ENCODE results near the gene RASL10A. TPM values are rescaled to one million over a fixed set of nuclear protein-coding genes. Genes with fewer than 3 reads are reported as not detected.

RASL10A gene
- total and polyA plus RNA-seq, 2 donors from 2014 or later, result 0.73 to 1.2 TPM

- DNase-seq (no peak), FAIRE-seq (no peak)
- TF ChIP-seq CTCF (IDR thresholded peaks at IDR 0.05; ENCODE audit: borderline replicate concordance, extremely low read depth, insufficient read depth), result no peak
- Histone ChIP-seq H3K9me3 (ENCODE audit: control insufficient read depth in 2 of 3, insufficient read depth in 1 of 3, low read length in 3 of 3) (no peaks in the 10 kb centered on the region), H3K4me1 (ENCODE audit: control insufficient read depth in 2 of 3, insufficient read depth in 2 of 3, low read depth in 1 of 3, low read length in 3 of 3) (no peaks in the 10 kb centered on the region), H3K9ac (ENCODE audit: low read length in 3 of 3) (no peak overlapping the region), H3K36me3 (ENCODE audit: control insufficient read depth in 2 of 3, insufficient read depth in 3 of 3, low read length in 3 of 3) (peaks cover 0 to 62% (median 40%) of the 10 kb centered on the region in 3 donors), H3K27me3 (ENCODE audit: control insufficient read depth, insufficient read depth, low read length) (no peaks in the 10 kb centered on the region), H3K27ac (ENCODE audit: low read depth in 2 of 2, low read length in 2 of 2) (no peak overlapping the region), H3K4me3 (ENCODE audit: low read length in 3 of 3) (no peak overlapping the region)
- intact Hi-C loops (cut with DNase I), result no loop called here
Measured at GRCh38 chr22:29338398-29338797, 22.9 kb upstream of the RASL10A start.

DNA sequence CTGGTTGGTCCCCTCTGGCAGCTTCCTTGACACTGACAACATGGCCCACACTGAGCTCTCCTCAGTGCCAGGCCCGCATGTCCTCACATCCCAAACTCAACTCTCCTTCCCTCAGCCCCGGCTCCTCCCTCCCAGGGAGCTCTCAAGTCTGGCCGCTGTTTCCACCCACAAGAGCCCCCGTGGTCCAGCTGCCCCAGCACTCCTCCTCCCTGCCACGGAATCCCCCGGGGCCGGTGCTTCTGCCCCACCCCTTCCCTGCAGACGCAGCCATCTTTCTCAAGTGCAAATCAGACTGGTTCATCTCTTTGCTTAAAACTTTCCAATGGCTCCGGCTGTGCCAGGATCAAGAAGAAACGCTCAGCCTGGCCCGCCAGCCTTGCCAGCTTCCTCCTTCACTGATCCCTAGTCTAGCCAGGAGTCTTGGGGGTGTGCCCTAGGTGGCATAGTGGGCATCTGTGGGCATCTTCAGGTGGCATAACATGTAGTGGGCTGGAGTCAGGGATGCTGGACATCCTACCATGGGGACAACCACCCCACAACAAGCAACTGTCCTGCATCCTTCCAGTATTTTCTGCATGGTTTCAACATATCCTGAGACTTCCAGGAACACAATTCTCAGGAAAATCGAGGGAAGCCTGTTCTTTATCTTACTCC is 22.3 kb upstream of the RASL10A start:
- no peak for FAIRE-seq
- intact Hi-C loops (cut with DNase I), result no loop called here

GRCh38 chr22:29336751-29337490 is 21.4 kb upstream of the RASL10A start:
- H3K9me3 ChIP-seq (ENCODE audit: control insufficient read depth in 2 of 3, insufficient read depth in 1 of 3, low read length in 3 of 3), result no peaks in the 10 kb centered on the region
- H3K9ac ChIP-seq (ENCODE audit: low read length in 3 of 3), result no peak overlapping the region
- no peak overlapping the region for H3K4me3 ChIP-seq (ENCODE audit: low read length in 3 of 3)
- no peak overlapping the region for H3K27ac ChIP-seq (ENCODE audit: low read depth in 2 of 2, low read length in 2 of 2)
- H3K4me1 ChIP-seq (ENCODE audit: control insufficient read depth in 2 of 3, insufficient read depth in 2 of 3, low read depth in 1 of 3, low read length in 3 of 3), result no peaks in the 10 kb centered on the region
- H3K36me3 ChIP-seq (ENCODE audit: control insufficient read depth in 2 of 3, insufficient read depth in 3 of 3, low read length in 3 of 3), result peaks cover 0 to 51% (median 31%) of the 10 kb centered on the region in 3 donors
- intact Hi-C loops (cut with DNase I), result no loop called here
- DNase-seq (no peak), FAIRE-seq (no peak)
- H3K27me3 ChIP-seq (ENCODE audit: control insufficient read depth, insufficient read depth, low read length), result no peaks in the 10 kb centered on the region
- TF ChIP-seq CTCF (IDR thresholded peaks at IDR 0.05; ENCODE audit: borderline replicate concordance, extremely low read depth, insufficient read depth), result no peak

More for the DNA sequence above, 22.3 kb upstream of the RASL10A start:
- Histone ChIP-seq H3K36me3 (ENCODE audit: control insufficient read depth in 2 of 3, insufficient read depth in 3 of 3, low read length in 3 of 3) (peaks cover 0 to 58% (median 34%) of the 10 kb centered on the region in 3 donors), H3K27me3 (ENCODE audit: control insufficient read depth, insufficient read depth, low read length) (no peaks in the 10 kb centered on the region), H3K27ac (ENCODE audit: low read depth in 2 of 2, low read length in 2 of 2) (no peak overlapping the region), H3K4me1 (ENCODE audit: control insufficient read depth in 2 of 3, insufficient read depth in 2 of 3, low read depth in 1 of 3, low read length in 3 of 3) (no peaks in the 10 kb centered on the region), H3K4me3 (ENCODE audit: low read length in 3 of 3) (no peak overlapping the region), H3K9ac (ENCODE audit: low read length in 3 of 3) (no peak overlapping the region), H3K9me3 (ENCODE audit: control insufficient read depth in 2 of 3, insufficient read depth in 1 of 3, low read length in 3 of 3) (no peaks in the 10 kb centered on the region)
- DNase-seq, result no peak
- no peak for TF ChIP-seq CTCF (IDR thresholded peaks at IDR 0.05; ENCODE audit: borderline replicate concordance, extremely low read depth, insufficient read depth)

Measured in kidney (tissue), 14 donors.